DOHH2 (cell line): ENCODE data around the gene TMEM14C.

Source experiments
- H3F3A ChIP-seq: fragments of 200-600 bp; sonication (generic), shearing (Covaris generic); 2 replicates; pipeline ENCODE4 v1.6.0; 2016; ENCODE audit warnings: antibody characterized with exemption, mild to moderate bottlenecking; ENCODE audit not compliant: control insufficient read depth, insufficient read depth
- H3K27ac ChIP-seq: fragments of 200-600 bp; sonication (generic); 2 replicates; pipeline ENCODE4 v1.5.1; 2014; ENCODE audit warnings: low read depth, mild to moderate bottlenecking, low read length, moderate library complexity
- H3K27me3 ChIP-seq: fragments of 200-600 bp; sonication (generic); 2 replicates; pipeline ENCODE4 v1.6.1; 2014; ENCODE audit warnings: mild to moderate bottlenecking, low read length, mixed read lengths; ENCODE audit not compliant: control insufficient read depth
- H3K36me3 ChIP-seq: fragments of 200-600 bp; sonication (generic); 2 replicates; pipeline ENCODE4 v1.6.1; 2014; ENCODE audit warnings: mild to moderate bottlenecking, low read length, moderate library complexity, mixed read lengths; ENCODE audit not compliant: control insufficient read depth
- H3K4me1 ChIP-seq: fragments of 200-600 bp; sonication (generic); 2 replicates; pipeline ENCODE4 v1.6.1; 2014; ENCODE audit warnings: mild to moderate bottlenecking, low read length, mixed read lengths; ENCODE audit not compliant: control insufficient read depth
- H3K4me2 ChIP-seq: fragments of 200-600 bp; sonication (generic); 2 replicates; pipeline ENCODE4 v1.6.0; 2014; ENCODE audit warnings: mild to moderate bottlenecking, low read length, moderate library complexity
- H3K4me3 ChIP-seq: fragments of 200-600 bp; sonication (generic); 2 replicates; pipeline ENCODE4 v1.5.1; 2014; ENCODE audit warnings: mild to moderate bottlenecking, low read length, mixed read lengths
- H3K79me2 ChIP-seq: fragments of 200-600 bp; sonication (generic); 2 replicates; pipeline ENCODE4 v1.6.1; 2014; ENCODE audit warnings: mild to moderate bottlenecking, low read length, mixed read lengths; ENCODE audit not compliant: control insufficient read depth
- H3K9me2 ChIP-seq: fragments of 200-600 bp; sonication (generic); replicated peaks from 2 replicates; pipeline ENCODE4 v1.6.1; 2014; ENCODE audit warnings: mild to moderate bottlenecking, low read length, mixed read lengths; ENCODE audit not compliant: control insufficient read depth
- H3K9me3 ChIP-seq: fragments of 200-600 bp; sonication (generic); 2 replicates; pipeline ENCODE4 v1.6.1; 2014; ENCODE audit warnings: antibody characterized with exemption, low read length, mixed read lengths; ENCODE audit not compliant: control insufficient read depth, insufficient read depth
- H4K20me1 ChIP-seq: fragments of 200-600 bp; sonication (generic); 2 replicates; pipeline ENCODE4 v1.6.0; 2014; ENCODE audit warnings: low read depth, mild to moderate bottlenecking, antibody characterized with exemption, low read length, moderate library complexity; ENCODE audit not compliant: control insufficient read depth, insufficient read depth
- CTCF ChIP-seq: fragments of 200-600 bp; sonication (generic); IDR thresholded peaks from one replicate; pipeline ENCODE4 v1.5.1; 2014; ENCODE audit warnings: antibody characterized with exemption, mild to moderate bottlenecking, low read depth, low read length; ENCODE audit not compliant: poor library complexity, severe bottlenecking
- EZH2phosphoT487 ChIP-seq: fragments of 200-600 bp; sonication (generic); IDR thresholded peaks from 2 replicates; pipeline ENCODE4 v1.6.1; 2017; ENCODE audit warnings: borderline replicate concordance, mild to moderate bottlenecking, antibody characterized with exemption, low read length, moderate library complexity, mixed read lengths

TMEM14C gene

GRCh38 chr6:10721850-10722569, 860 bp upstream of the TMEM14C start:
- H3K27me3 ChIP-seq = no peaks in the 10 kb centered on the region
- H4K20me1 ChIP-seq = no peaks in the 10 kb centered on the region
- H3K36me3 ChIP-seq = peaks cover 23% of the 10 kb centered on the region
- no peak for TF ChIP-seq CTCF
- TF ChIP-seq EZH2phosphoT487 = no peak
- H3K27ac ChIP-seq = peak overlapping the region; percentile 64
- H3K9me2 ChIP-seq = no peaks in the 10 kb centered on the region
- peak overlapping the region; percentile 87 for H3K4me3 ChIP-seq
- peaks cover 12% of the 10 kb centered on the region for H3F3A ChIP-seq
- H3K4me2 ChIP-seq = peak overlapping the region; percentile 83
- peaks cover 29% of the 10 kb centered on the region for H3K79me2 ChIP-seq
- H3K9me3 ChIP-seq = peaks cover 27% of the 10 kb centered on the region
- H3K4me1 ChIP-seq = peaks cover 38% of the 10 kb centered on the region

DNA sequence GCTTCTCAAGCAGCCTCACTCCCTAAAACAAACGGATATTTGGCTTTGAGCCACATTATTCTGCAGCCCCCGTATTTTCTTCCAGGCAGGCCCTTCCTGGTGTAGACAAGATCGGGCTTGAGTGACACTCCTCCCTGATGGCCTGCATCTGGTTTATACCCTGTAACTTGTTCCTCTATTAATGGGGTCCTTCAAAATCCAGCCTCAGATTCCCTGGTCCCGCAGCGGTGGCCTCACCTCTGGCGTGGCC, 375 bp upstream of the TMEM14C start:
- peaks cover 9% of the 10 kb centered on the region for H3F3A ChIP-seq
- peaks cover 38% of the 10 kb centered on the region for H3K4me1 ChIP-seq
- H3K36me3 ChIP-seq = peaks cover 23% of the 10 kb centered on the region
- H3K79me2 ChIP-seq = peaks cover 29% of the 10 kb centered on the region
- H3K27me3 ChIP-seq = no peaks in the 10 kb centered on the region
- H3K4me2 ChIP-seq = peak overlapping the region; percentile 83
- TF ChIP-seq EZH2phosphoT487 (no peak), CTCF (no peak)
- H3K27ac ChIP-seq = peak overlapping the region; percentile 64
- no peaks in the 10 kb centered on the region for H4K20me1 ChIP-seq
- H3K4me3 ChIP-seq = peak overlapping the region; percentile 87
- peaks cover 27% of the 10 kb centered on the region for H3K9me3 ChIP-seq
- no peaks in the 10 kb centered on the region for H3K9me2 ChIP-seq

GRCh38 chr6:10723567-10723881, 654 bp downstream of the TMEM14C start:
- TF ChIP-seq CTCF (no peak), EZH2phosphoT487 (no peak)
- Histone ChIP-seq H3K27me3 (no peaks in the 10 kb centered on the region), H3K36me3 (peaks cover 23% of the 10 kb centered on the region), H3K9me2 (no peaks in the 10 kb centered on the region), H3K4me1 (peaks cover 38% of the 10 kb centered on the region), H3F3A (peaks cover 9% of the 10 kb centered on the region), H3K4me3 (peak overlapping the region; percentile 87), H3K9me3 (peaks cover 17% of the 10 kb centered on the region), H3K79me2 (peaks cover 29% of the 10 kb centered on the region), H3K27ac (peak overlapping the region; percentile 64), H4K20me1 (no peaks in the 10 kb centered on the region), H3K4me2 (peak overlapping the region; percentile 83)
